GM19463 (cell line): ENCODE measurements around the gene MYH14.
"Not testable (repeated sequence)": the region's sequence is repeated elsewhere in the genome, so short reads cannot be mapped to it uniquely, and the experiment has no call there.

Source experiments
- ATAC-seq: cut with Tn5 transposase; IDR thresholded peaks from one replicate; pipeline ENCODE4 v1.9.1; 2021; ENCODE audit warnings: mild to moderate bottlenecking, moderate library complexity; ENCODE audit not compliant: unreplicated experiment

Gene MYH14

GRCh38 chr19:50315773-50316448, 112.5 kb downstream of the MYH14 start:
- ATAC-seq: no peak

- no peak for ATAC-seq
These were observed 113.7 kb downstream of the MYH14 start for GRCh38 chr19:50317115-50317514.

- no peak for ATAC-seq
These were observed 115.0 kb downstream of the MYH14 start for GRCh38 chr19:50318438-50318837.

- no peak for ATAC-seq
These were observed 115.7 kb downstream of the MYH14 start for GRCh38 chr19:50319156-50319555.

GRCh38 chr19:50320051-50320450, 116.6 kb downstream of the MYH14 start:
- ATAC-seq: no peak

GRCh38 chr19:50320596-50320995, 117.2 kb downstream of the MYH14 start:
- ATAC-seq: no peak

- ATAC-seq: no peak
These were observed 118.4 kb downstream of the MYH14 start for GRCh38 chr19:50321831-50322230.

- ATAC-seq: no peak
These were observed 118.8 kb downstream of the MYH14 start for GRCh38 chr19:50322234-50322633.

GRCh38 chr19:50322931-50323781, 119.7 kb downstream of the MYH14 start:
- ATAC-seq: no peak

GRCh38 chr19:50323782-50324133, 120.3 kb downstream of the MYH14 start:
- no peak for ATAC-seq

GRCh38 chr19:50324331-50324730, 120.9 kb downstream of the MYH14 start:
- ATAC-seq: no peak

GRCh38 chr19:50325310-50326100, 122.1 kb downstream of the MYH14 start:
- no peak for ATAC-seq

GRCh38 chr19:50326101-50326664, 122.8 kb downstream of the MYH14 start:
- no peak for ATAC-seq

- no peak for ATAC-seq
These were observed 123.6 kb downstream of the MYH14 start for GRCh38 chr19:50327013-50327412.

- no peak for ATAC-seq
These were observed 124.2 kb downstream of the MYH14 start for GRCh38 chr19:50327461-50328223.

GRCh38 chr19:50328224-50328872, 124.9 kb downstream of the MYH14 start:
- ATAC-seq: no peak

GRCh38 chr19:50328873-50329145, 125.4 kb downstream of the MYH14 start:
- ATAC-seq: peak; percentile 20

GRCh38 chr19:50329146-50329925, 125.9 kb downstream of the MYH14 start, which contains the start of gene KCNC3:
Gene KCNC3, minus strand, starts transcription at chr19:50329377. Its CDS starts 295 bp downstream, at chr19:50329082.
- peak; percentile 34 for ATAC-seq

GRCh38 chr19:50329926-50330294, 126.5 kb downstream of the MYH14 start:
- ATAC-seq: not testable (repeated sequence)
